H9 (cell line): ENCODE results near the gene LGALS9. TPM values are rescaled to one million over a fixed set of nuclear protein-coding genes. Genes with fewer than 3 reads are reported as not detected.
"Not testable (repeated sequence)": the region's sequence is repeated elsewhere in the genome, so short reads cannot be mapped to it uniquely, and the experiment has no call there.

Experiments used
- DNase-seq: peaks from one replicate; pipeline ENCODE4 v3.0.0-alpha.2; 2017
- H2AFZ ChIP-seq: one replicate; pipeline ENCODE4 v1.6.1; 2013; ENCODE audit warnings: mild to moderate bottlenecking, low read length, control low read depth, moderate library complexity
- H2AK5ac ChIP-seq: 2 replicates; pipeline ENCODE4 v1.6.1; 2013; ENCODE audit warnings: low read length, control low read depth, mixed read lengths; ENCODE audit not compliant: insufficient read length
- H2BK120ac ChIP-seq: one replicate; pipeline ENCODE4 v1.6.1; 2013; ENCODE audit warnings: low read depth, mild to moderate bottlenecking, low read length, control low read depth, inconsistent platforms; ENCODE audit not compliant: poor library complexity, severe bottlenecking
- H2BK12ac ChIP-seq: 2 replicates; pipeline ENCODE4 v1.6.1; 2013; ENCODE audit warnings: low read length, control low read depth, mixed read lengths, low read depth; ENCODE audit not compliant: insufficient read length
- H2BK15ac ChIP-seq: 2 replicates; pipeline ENCODE4 v1.6.1; 2013; ENCODE audit warnings: low read depth, low read length, control low read depth
- H2BK20ac ChIP-seq: one replicate; pipeline ENCODE4 v1.6.1; 2013; ENCODE audit warnings: low read depth, mild to moderate bottlenecking, low read length, control low read depth, inconsistent platforms; ENCODE audit not compliant: poor library complexity, severe bottlenecking
- H2BK5ac ChIP-seq: 2 replicates; pipeline ENCODE4 v1.6.1; 2013; ENCODE audit warnings: low read length, control low read depth, mixed read lengths; ENCODE audit not compliant: insufficient read length
- H3K14ac ChIP-seq: 2 replicates; pipeline ENCODE4 v1.6.1; 2013; ENCODE audit warnings: low read length, control low read depth; ENCODE audit not compliant: insufficient read depth
- H3K18ac ChIP-seq: 2 replicates; pipeline ENCODE4 v1.6.1; 2013; ENCODE audit warnings: low read depth, mild to moderate bottlenecking, mixed read lengths, low read length, control low read depth; ENCODE audit not compliant: insufficient read length
- H3K23ac ChIP-seq: 2 replicates; pipeline ENCODE4 v1.6.1; 2013; ENCODE audit warnings: low read length, control low read depth, mixed read lengths, low read depth; ENCODE audit not compliant: insufficient read length
- H3K23me2 ChIP-seq: 2 replicates; pipeline ENCODE4 v1.6.1; 2013; ENCODE audit warnings: low read depth, mild to moderate bottlenecking, mixed read lengths, low read length, control low read depth; ENCODE audit not compliant: insufficient read length, poor library complexity, severe bottlenecking
- H3K27ac ChIP-seq: 2 replicates; pipeline ENCODE4 v1.5.1; 2013; ENCODE audit warnings: low read length, control low read depth, mixed read lengths, low read depth; ENCODE audit not compliant: insufficient read length
- H3K27me3 ChIP-seq: 2 replicates; pipeline ENCODE4 v1.6.1; 2013; ENCODE audit warnings: low read length, control low read depth, inconsistent platforms; ENCODE audit not compliant: insufficient read depth
- H3K4ac ChIP-seq: 2 replicates; pipeline ENCODE4 v1.6.1; 2013; ENCODE audit warnings: low read depth, mild to moderate bottlenecking, control low read depth, inconsistent platforms, low read length, moderate library complexity
- H3K4me1 ChIP-seq: 2 replicates; pipeline ENCODE4 v1.6.1; 2013; ENCODE audit warnings: low read length, control low read depth, inconsistent platforms; ENCODE audit not compliant: insufficient read depth
- H3K4me2 ChIP-seq: 2 replicates; pipeline ENCODE4 v1.6.1; 2013; ENCODE audit warnings: low read length, control low read depth, mixed read lengths; ENCODE audit not compliant: insufficient read length, insufficient read depth
- H3K56ac ChIP-seq: 2 replicates; pipeline ENCODE4 v1.6.1; 2013; ENCODE audit warnings: low read depth, mild to moderate bottlenecking, mixed read lengths, low read length, control low read depth; ENCODE audit not compliant: insufficient read length
- H3K79me1 ChIP-seq: 2 replicates; pipeline ENCODE4 v1.6.1; 2013; ENCODE audit warnings: low read depth, mild to moderate bottlenecking, moderate library complexity, low read length, control low read depth, inconsistent platforms; ENCODE audit not compliant: insufficient read depth, poor library complexity, severe bottlenecking
- H3K79me2 ChIP-seq: 2 replicates; pipeline ENCODE4 v1.6.1; 2013; ENCODE audit warnings: low read length, control low read depth, inconsistent platforms; ENCODE audit not compliant: insufficient read depth
- H3K9ac ChIP-seq: 2 replicates; pipeline ENCODE4 v1.6.1; 2013; ENCODE audit warnings: low read length, control low read depth, mixed read lengths; ENCODE audit not compliant: insufficient read length; ENCODE audit errors: extremely low read depth
- H3K9me3 ChIP-seq: one replicate; pipeline ENCODE4 v1.6.1; 2013; ENCODE audit warnings: low read depth, low read length, inconsistent platforms; ENCODE audit not compliant: control insufficient read depth
- H3T11ph ChIP-seq: one replicate; pipeline ENCODE4 v1.6.1; 2013; ENCODE audit warnings: mild to moderate bottlenecking, low read length, control low read depth, inconsistent platforms
- H4K20me1 ChIP-seq: one replicate; pipeline ENCODE4 v1.6.1; 2013; ENCODE audit not compliant: control insufficient read depth, insufficient read length, insufficient read depth
- H4K5ac ChIP-seq: 2 replicates; pipeline ENCODE4 v1.6.1; 2013; ENCODE audit warnings: low read depth, mild to moderate bottlenecking, mixed read lengths, low read length, control low read depth; ENCODE audit not compliant: insufficient read length
- H4K8ac ChIP-seq: replicated peaks from 2 replicates; pipeline ENCODE4 v1.6.1; 2013; ENCODE audit warnings: low read length, control low read depth, mixed read lengths, low read depth; ENCODE audit not compliant: insufficient read length
- H4K91ac ChIP-seq: 2 replicates; pipeline ENCODE4 v1.6.1; 2013; ENCODE audit warnings: low read depth, mild to moderate bottlenecking, moderate library complexity, mixed read lengths, low read length, control low read depth; ENCODE audit not compliant: insufficient read length
- H3K27ac Mint-ChIP-seq, 3 experiments: 2 replicates in 2 of 3; 3 replicates in 1 of 3; pipeline ENCODE4 v1.8.0; 2020 to 2021; ENCODE audit warnings: mixed read lengths in 3 of 3, mild to moderate bottlenecking in 1 of 3, moderate library complexity in 1 of 3
- H3K27me3 Mint-ChIP-seq: 2 replicates; pipeline ENCODE4 v1.8.0; 2021; ENCODE audit warnings: low read depth, mild to moderate bottlenecking, moderate library complexity, mixed read lengths
- H3K36me3 Mint-ChIP-seq, 3 experiments: 2 replicates in 2 of 3; 3 replicates in 1 of 3; pipeline ENCODE4 v1.8.0; 2020 to 2021; ENCODE audit warnings: low read depth in 3 of 3, mixed read lengths in 3 of 3; ENCODE audit not compliant: insufficient read depth in 1 of 3
- H3K4me1 Mint-ChIP-seq, 2 experiments: 2 replicates each; pipeline ENCODE4 v1.8.0; 2020; ENCODE audit warnings: mixed read lengths in 2 of 2
- H3K4me3 Mint-ChIP-seq, 2 experiments: 2 replicates in 1 of 2; 3 replicates in 1 of 2; pipeline ENCODE4 v1.8.0; 2020 to 2021; ENCODE audit warnings: mild to moderate bottlenecking in 2 of 2, mixed read lengths in 2 of 2, moderate library complexity in 1 of 2
- H3K9me3 Mint-ChIP-seq, 2 experiments: 2 replicates in 1 of 2; 3 replicates in 1 of 2; pipeline ENCODE4 v1.8.0; 2020; ENCODE audit warnings: mild to moderate bottlenecking in 2 of 2, mixed read lengths in 2 of 2, moderate library complexity in 1 of 2
- CTCF ChIP-seq: fragments of 200-600 bp; sonication (generic); conservative IDR thresholded peaks from 3 replicates; pipeline ENCODE4 v1.8.0; 2021; ENCODE audit warnings: antibody characterized with exemption, mild to moderate bottlenecking
- WGBS: extraction: QIAGEN DNeasy Blood & Tissue Kit; methylation state at CpG from one replicate; pipeline ENCODE4 v1.1.7; 2013; ENCODE audit warnings: missing lambda C conversion rate, low lambda C conversion rate, mixed read lengths; ENCODE audit not compliant: insufficient read length; ENCODE audit errors: extremely low coverage; 5-methylcytosine and 5-hydroxymethylcytosine counted together
- total RNA-seq: library from RNA; stranded (reverse); gene quantifications from 2 replicates; pipeline ENCODE4 v1.2.1, GENCODE V29; 2021

Gene LGALS9
- total RNA-seq, 1 experiment from 2014 or later = 2.5 TPM

- no peaks in the 10 kb centered on the region for H3K4me1 ChIP-seq
- H3K23ac ChIP-seq = no peak overlapping the region
- H4K8ac ChIP-seq = no peak overlapping the region
- no peak overlapping the region for H3K27ac ChIP-seq
- no peak for DNase-seq
- H4K20me1 ChIP-seq = no peaks in the 10 kb centered on the region
- Mint-ChIP-seq H3K4me3 (no peak overlapping the region), H3K36me3 (no peaks in the 10 kb centered on the region), H3K27me3 (no peaks in the 10 kb centered on the region; the same call in 1 of the 2 replicates), H3K27ac (peak overlapping the region in 1 of 3 experiments; percentile 88; a peak in 1 of 7 replicates), H3K9me3 (no peaks in the 10 kb centered on the region), H3K4me1 (no peaks in the 10 kb centered on the region)
- H2BK5ac ChIP-seq = no peak overlapping the region
- H2AFZ ChIP-seq = no peak overlapping the region
- no peak overlapping the region for H2BK12ac ChIP-seq
- H2BK120ac ChIP-seq = no peak overlapping the region
- H3T11ph ChIP-seq = no peak overlapping the region
- H3K18ac ChIP-seq = no peak overlapping the region
- H4K5ac ChIP-seq = no peak overlapping the region
- H2AK5ac ChIP-seq = no peak overlapping the region
- no peak overlapping the region for H3K4ac ChIP-seq
- H2BK20ac ChIP-seq = no peak overlapping the region
- no peak overlapping the region for H4K91ac ChIP-seq
- WGBS = no CpG with 5 or more reads among the region's 2 CpGs
- no peak overlapping the region for H2BK15ac ChIP-seq
- TF ChIP-seq CTCF = no peak
- H3K23me2 ChIP-seq = no peaks in the 10 kb centered on the region
- no peak overlapping the region for H3K14ac ChIP-seq
- no peak overlapping the region for H3K9ac ChIP-seq
- H3K56ac ChIP-seq = no peak overlapping the region
- H3K79me1 ChIP-seq = no peaks in the 10 kb centered on the region
- H3K79me2 ChIP-seq = no peaks in the 10 kb centered on the region
- no peaks in the 10 kb centered on the region for H3K27me3 ChIP-seq
- no peak overlapping the region for H3K4me2 ChIP-seq
- no peaks in the 10 kb centered on the region for H3K9me3 ChIP-seq
Measured at GRCh38 chr17:27671591-27671910, 40.6 kb downstream of the LGALS9 start.

GRCh38 chr17:27671977-27672480 is 41.0 kb downstream of the LGALS9 start:
- not testable (repeated sequence) for H2AFZ ChIP-seq, H3K23me2 ChIP-seq, H2BK12ac ChIP-seq, H3K18ac ChIP-seq, H3K4me2 ChIP-seq, H3K56ac ChIP-seq, H3K14ac ChIP-seq, H3K79me2 ChIP-seq, H3K4ac ChIP-seq, H2BK5ac ChIP-seq, H2BK120ac ChIP-seq, H3K4me1 Mint-ChIP-seq, DNase-seq, H3K9ac ChIP-seq, H4K5ac ChIP-seq, H4K8ac ChIP-seq, H3K27ac ChIP-seq, H3K27me3 Mint-ChIP-seq, H3K9me3 ChIP-seq, H3K9me3 Mint-ChIP-seq, H4K20me1 ChIP-seq, H3K27me3 ChIP-seq, H4K91ac ChIP-seq, H2BK20ac ChIP-seq, H2BK15ac ChIP-seq, H3K4me3 Mint-ChIP-seq, H3K4me1 ChIP-seq, H3K23ac ChIP-seq, H3T11ph ChIP-seq, H3K36me3 Mint-ChIP-seq, H2AK5ac ChIP-seq, H3K79me1 ChIP-seq
- peak overlapping the region in 1 of 3 experiments; percentile 88; a peak in 1 of 7 replicates for H3K27ac Mint-ChIP-seq
- no CpG with 5 or more reads among the region's 6 CpGs for WGBS
